ENCODE results near the gene HERPUD1. TPM values are rescaled to one million over a fixed set of nuclear protein-coding genes. Genes with fewer than 3 reads are reported as not detected.
A peak's percentile ranks its signal among the peaks of the same experiment; 100 is the strongest.

HERPUD1 gene
- total and polyA plus RNA-seq, 2 of the 13 experiments (the other 11 are each of a cell fraction or from before 2014, with no cell fraction given), result 96.2 to 323 TPM

- TF ChIP-seq TCF7L2 (IDR thresholded peaks at IDR 0.05; ENCODE audit: low read depth, low read length), result no peak
- no peak for TF ChIP-seq SMYD3 (CRISPR knock-in tag; IDR thresholded peaks at IDR 0.05)
- no peak for TF ChIP-seq ELF1 (CRISPR knock-in tag; IDR thresholded peaks at IDR 0.05)
- no peak for TF ChIP-seq ARNT (IDR thresholded peaks at IDR 0.05)
- TF ChIP-seq ZSCAN22 (CRISPR knock-in tag; IDR thresholded peaks at IDR 0.05), result no peak
- TF ChIP-seq ZNF101 (CRISPR knock-in tag; IDR thresholded peaks at IDR 0.05; ENCODE audit: borderline replicate concordance, low read depth), result no peak
- TF ChIP-seq, protein P1, sequence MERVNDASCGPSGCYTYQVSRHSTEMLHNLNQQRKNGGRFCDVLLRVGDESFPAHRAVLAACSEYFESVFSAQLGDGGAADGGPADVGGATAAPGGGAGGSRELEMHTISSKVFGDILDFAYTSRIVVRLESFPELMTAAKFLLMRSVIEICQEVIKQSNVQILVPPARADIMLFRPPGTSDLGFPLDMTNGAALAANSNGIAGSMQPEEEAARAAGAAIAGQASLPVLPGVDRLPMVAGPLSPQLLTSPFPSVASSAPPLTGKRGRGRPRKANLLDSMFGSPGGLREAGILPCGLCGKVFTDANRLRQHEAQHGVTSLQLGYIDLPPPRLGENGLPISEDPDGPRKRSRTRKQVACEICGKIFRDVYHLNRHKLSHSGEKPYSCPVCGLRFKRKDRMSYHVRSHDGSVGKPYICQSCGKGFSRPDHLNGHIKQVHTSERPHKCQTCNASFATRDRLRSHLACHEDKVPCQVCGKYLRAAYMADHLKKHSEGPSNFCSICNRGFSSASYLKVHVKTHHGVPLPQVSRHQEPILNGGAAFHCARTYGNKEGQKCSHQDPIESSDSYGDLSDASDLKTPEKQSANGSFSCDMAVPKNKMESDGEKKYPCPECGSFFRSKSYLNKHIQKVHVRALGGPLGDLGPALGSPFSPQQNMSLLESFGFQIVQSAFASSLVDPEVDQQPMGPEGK (CRISPR knock-in tag; IDR thresholded peaks at IDR 0.05), result peak; percentile 50
- TF ChIP-seq ZNF550 (CRISPR knock-in tag; IDR thresholded peaks at IDR 0.05; ENCODE audit: borderline replicate concordance), result no peak
- TF ChIP-seq, protein P2, sequence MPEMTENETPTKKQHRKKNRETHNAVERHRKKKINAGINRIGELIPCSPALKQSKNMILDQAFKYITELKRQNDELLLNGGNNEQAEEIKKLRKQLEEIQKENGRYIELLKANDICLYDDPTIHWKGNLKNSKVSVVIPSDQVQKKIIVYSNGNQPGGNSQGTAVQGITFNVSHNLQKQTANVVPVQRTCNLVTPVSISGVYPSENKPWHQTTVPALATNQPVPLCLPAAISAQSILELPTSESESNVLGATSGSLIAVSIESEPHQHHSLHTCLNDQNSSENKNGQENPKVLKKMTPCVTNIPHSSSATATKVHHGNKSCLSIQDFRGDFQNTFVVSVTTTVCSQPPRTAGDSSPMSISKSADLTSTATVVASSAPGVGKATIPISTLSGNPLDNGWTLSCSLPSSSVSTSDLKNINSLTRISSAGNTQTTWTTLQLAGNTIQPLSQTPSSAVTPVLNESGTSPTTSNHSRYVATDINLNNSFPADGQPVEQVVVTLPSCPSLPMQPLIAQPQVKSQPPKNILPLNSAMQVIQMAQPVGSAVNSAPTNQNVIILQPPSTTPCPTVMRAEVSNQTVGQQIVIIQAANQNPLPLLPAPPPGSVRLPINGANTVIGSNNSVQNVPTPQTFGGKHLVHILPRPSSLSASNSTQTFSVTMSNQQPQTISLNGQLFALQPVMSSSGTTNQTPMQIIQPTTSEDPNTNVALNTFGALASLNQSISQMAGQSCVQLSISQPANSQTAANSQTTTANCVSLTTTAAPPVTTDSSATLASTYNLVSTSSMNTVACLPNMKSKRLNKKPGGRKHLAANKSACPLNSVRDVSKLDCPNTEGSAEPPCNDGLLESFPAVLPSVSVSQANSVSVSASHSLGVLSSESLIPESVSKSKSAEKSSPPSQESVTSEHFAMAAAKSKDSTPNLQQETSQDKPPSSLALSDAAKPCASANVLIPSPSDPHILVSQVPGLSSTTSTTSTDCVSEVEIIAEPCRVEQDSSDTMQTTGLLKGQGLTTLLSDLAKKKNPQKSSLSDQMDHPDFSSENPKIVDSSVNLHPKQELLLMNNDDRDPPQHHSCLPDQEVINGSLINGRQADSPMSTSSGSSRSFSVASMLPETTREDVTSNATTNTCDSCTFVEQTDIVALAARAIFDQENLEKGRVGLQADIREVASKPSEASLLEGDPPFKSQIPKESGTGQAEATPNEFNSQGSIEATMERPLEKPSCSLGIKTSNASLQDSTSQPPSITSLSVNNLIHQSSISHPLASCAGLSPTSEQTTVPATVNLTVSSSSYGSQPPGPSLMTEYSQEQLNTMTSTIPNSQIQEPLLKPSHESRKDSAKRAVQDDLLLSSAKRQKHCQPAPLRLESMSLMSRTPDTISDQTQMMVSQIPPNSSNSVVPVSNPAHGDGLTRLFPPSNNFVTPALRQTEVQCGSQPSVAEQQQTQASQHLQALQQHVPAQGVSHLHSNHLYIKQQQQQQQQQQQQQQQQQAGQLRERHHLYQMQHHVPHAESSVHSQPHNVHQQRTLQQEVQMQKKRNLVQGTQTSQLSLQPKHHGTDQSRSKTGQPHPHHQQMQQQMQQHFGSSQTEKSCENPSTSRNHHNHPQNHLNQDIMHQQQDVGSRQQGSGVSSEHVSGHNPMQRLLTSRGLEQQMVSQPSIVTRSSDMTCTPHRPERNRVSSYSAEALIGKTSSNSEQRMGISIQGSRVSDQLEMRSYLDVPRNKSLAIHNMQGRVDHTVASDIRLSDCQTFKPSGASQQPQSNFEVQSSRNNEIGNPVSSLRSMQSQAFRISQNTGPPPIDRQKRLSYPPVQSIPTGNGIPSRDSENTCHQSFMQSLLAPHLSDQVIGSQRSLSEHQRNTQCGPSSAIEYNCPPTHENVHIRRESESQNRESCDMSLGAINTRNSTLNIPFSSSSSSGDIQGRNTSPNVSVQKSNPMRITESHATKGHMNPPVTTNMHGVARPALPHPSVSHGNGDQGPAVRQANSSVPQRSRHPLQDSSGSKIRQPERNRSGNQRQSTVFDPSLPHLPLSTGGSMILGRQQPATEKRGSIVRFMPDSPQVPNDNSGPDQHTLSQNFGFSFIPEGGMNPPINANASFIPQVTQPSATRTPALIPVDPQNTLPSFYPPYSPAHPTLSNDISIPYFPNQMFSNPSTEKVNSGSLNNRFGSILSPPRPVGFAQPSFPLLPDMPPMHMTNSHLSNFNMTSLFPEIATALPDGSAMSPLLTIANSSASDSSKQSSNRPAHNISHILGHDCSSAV (CRISPR knock-in tag; IDR thresholded peaks at IDR 0.05; ENCODE audit: borderline replicate concordance), result no peak
- TF ChIP-seq MED8 (CRISPR knock-in tag; IDR thresholded peaks at IDR 0.05; ENCODE audit: insufficient replicate concordance), result no peak
- TF ChIP-seq CBFB (CRISPR knock-in tag; IDR thresholded peaks at IDR 0.05), result no peak
- TF ChIP-seq CREM (IDR thresholded peaks at IDR 0.05), result no peak
- TF ChIP-seq CREM (CRISPR knock-in tag; IDR thresholded peaks at IDR 0.05), result no peak
- no peak for TF ChIP-seq TCF7 (IDR thresholded peaks at IDR 0.05; ENCODE audit: low read depth)
- no peak for TF ChIP-seq IRF2 (CRISPR knock-in tag; IDR thresholded peaks at IDR 0.05)
- no peak for TF ChIP-seq AGO1 (IDR thresholded peaks at IDR 0.05; ENCODE audit: low read depth, low read length, poor library complexity, severe bottlenecking)
- TF ChIP-seq, protein P3, sequence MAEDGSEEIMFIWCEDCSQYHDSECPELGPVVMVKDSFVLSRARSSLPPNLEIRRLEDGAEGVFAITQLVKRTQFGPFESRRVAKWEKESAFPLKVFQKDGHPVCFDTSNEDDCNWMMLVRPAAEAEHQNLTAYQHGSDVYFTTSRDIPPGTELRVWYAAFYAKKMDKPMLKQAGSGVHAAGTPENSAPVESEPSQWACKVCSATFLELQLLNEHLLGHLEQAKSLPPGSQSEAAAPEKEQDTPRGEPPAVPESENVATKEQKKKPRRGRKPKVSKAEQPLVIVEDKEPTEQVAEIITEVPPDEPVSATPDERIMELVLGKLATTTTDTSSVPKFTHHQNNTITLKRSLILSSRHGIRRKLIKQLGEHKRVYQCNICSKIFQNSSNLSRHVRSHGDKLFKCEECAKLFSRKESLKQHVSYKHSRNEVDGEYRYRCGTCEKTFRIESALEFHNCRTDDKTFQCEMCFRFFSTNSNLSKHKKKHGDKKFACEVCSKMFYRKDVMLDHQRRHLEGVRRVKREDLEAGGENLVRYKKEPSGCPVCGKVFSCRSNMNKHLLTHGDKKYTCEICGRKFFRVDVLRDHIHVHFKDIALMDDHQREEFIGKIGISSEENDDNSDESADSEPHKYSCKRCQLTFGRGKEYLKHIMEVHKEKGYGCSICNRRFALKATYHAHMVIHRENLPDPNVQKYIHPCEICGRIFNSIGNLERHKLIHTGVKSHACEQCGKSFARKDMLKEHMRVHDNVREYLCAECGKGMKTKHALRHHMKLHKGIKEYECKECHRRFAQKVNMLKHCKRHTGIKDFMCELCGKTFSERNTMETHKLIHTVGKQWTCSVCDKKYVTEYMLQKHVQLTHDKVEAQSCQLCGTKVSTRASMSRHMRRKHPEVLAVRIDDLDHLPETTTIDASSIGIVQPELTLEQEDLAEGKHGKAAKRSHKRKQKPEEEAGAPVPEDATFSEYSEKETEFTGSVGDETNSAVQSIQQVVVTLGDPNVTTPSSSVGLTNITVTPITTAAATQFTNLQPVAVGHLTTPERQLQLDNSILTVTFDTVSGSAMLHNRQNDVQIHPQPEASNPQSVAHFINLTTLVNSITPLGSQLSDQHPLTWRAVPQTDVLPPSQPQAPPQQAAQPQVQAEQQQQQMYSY (CRISPR knock-in tag; IDR thresholded peaks at IDR 0.05), result peak; percentile 68; the same call in 1 of the 2 replicates
- TF ChIP-seq NFIB (CRISPR knock-in tag; IDR thresholded peaks at IDR 0.05; ENCODE audit: borderline replicate concordance), result no peak
Measured at GRCh38 chr16:56986361-56986760, 54.4 kb downstream of the HERPUD1 start (continued).
